ENCODE data around the gene KIFC1. TPM values are rescaled to one million over a fixed set of nuclear protein-coding genes. Genes with fewer than 3 reads are reported as not detected.
A peak's percentile ranks its signal among the peaks of the same experiment; 100 is the strongest.

The KIFC1 gene
- total RNA-seq, 2 experiments from 2014 or later: 1.2 to 1.6 TPM

- Mint-ChIP-seq H3K27ac (peak overlapping the region; percentile 78), H3K4me3 (peak overlapping the region; percentile 93), H3K9me3 (no peaks in the 10 kb centered on the region), H3K36me3 (ENCODE audit: low read depth) (peaks cover 43% of the 10 kb centered on the region), H3K4me1 (ENCODE audit: low read depth) (peaks cover 53% of the 10 kb centered on the region), H3K27me3 (no peaks in the 10 kb centered on the region)
- DNase-seq: no peak
- intact Hi-C loops (cut with DNase I, micrococcal nuclease): loop anchor here in 1 of 2 experiments (5.0 to 10.0 kb wide), 3 partner anchors 145 to 802 kb away; partner anchors contain the start of genes HMGA1 and LEMD2
- Histone ChIP-seq H3K27me3 (ENCODE audit: control insufficient read depth in 1 of 2, insufficient read depth in 2 of 2, low read length in 2 of 2) (no peaks in the 10 kb centered on the region), H3K36me3 (ENCODE audit: insufficient read depth, low read length) (peaks cover 32% of the 10 kb centered on the region), H3K4me1 (ENCODE audit: insufficient read depth, low read length) (peaks cover 51% of the 10 kb centered on the region), H3K4me3 (ENCODE audit: low read length) (no peak overlapping the region), H3K27ac (ENCODE audit: low read depth in 1 of 2, low read length in 2 of 2) (no peak overlapping the region), H3K9me3 (ENCODE audit: control insufficient read depth in 1 of 2, insufficient read depth in 1 of 2, low read length in 2 of 2) (no peaks in the 10 kb centered on the region)
- no peak for TF ChIP-seq CTCF (IDR thresholded peaks at IDR 0.05)
- ATAC-seq (ENCODE audit: poor library complexity): no peak
- CTCF ChIA-PET: no interaction called here
- POLR2A ChIA-PET: interaction anchor here (1.4 to 4.7 kb wide), 3 partner anchors 22 to 138 kb away, joined by 3 to 45 read pairs (median 25); partner anchors contain the start of gene ZBTB9
These were observed 40.9 kb downstream of the KIFC1 start for GRCh38 chr6:33432546-33432945.

GRCh38 chr6:33433001-33433543, 41.4 kb downstream of the KIFC1 start:
- Histone ChIP-seq H3K27me3 (ENCODE audit: control insufficient read depth in 1 of 2, insufficient read depth in 2 of 2, low read length in 2 of 2) (no peaks in the 10 kb centered on the region), H3K36me3 (ENCODE audit: insufficient read depth, low read length) (peaks cover 36% of the 10 kb centered on the region), H3K9me3 (ENCODE audit: control insufficient read depth in 1 of 2, insufficient read depth in 1 of 2, low read length in 2 of 2) (no peaks in the 10 kb centered on the region), H3K4me1 (ENCODE audit: insufficient read depth, low read length) (peaks cover 50% of the 10 kb centered on the region), H3K4me3 (ENCODE audit: low read length) (no peak overlapping the region), H3K27ac (ENCODE audit: low read depth in 1 of 2, low read length in 2 of 2) (no peak overlapping the region)
- Mint-ChIP-seq H3K9me3 (no peaks in the 10 kb centered on the region), H3K4me3 (peak overlapping the region; percentile 80), H3K27me3 (no peaks in the 10 kb centered on the region), H3K36me3 (ENCODE audit: low read depth) (peaks cover 46% of the 10 kb centered on the region), H3K27ac (peak overlapping the region; percentile 78), H3K4me1 (ENCODE audit: low read depth) (peaks cover 53% of the 10 kb centered on the region)
- intact Hi-C loops (cut with DNase I, micrococcal nuclease): loop anchor here in 1 of 2 experiments (5.0 to 10.0 kb wide), 3 partner anchors 144 to 802 kb away; partner anchors contain the start of genes HMGA1 and LEMD2
- no peak for TF ChIP-seq CTCF (IDR thresholded peaks at IDR 0.05)
- ATAC-seq (ENCODE audit: poor library complexity): no peak
- DNase-seq: no peak
- ChIA-PET CTCF (no interaction called here), POLR2A (interaction anchor here (1.4 to 4.7 kb wide), 3 partner anchors 21 to 137 kb away, joined by 3 to 45 read pairs (median 25); partner anchors contain the start of gene ZBTB9)

- Mint-ChIP-seq H3K27ac (peak overlapping the region; percentile 12), H3K9me3 (no peaks in the 10 kb centered on the region), H3K4me3 (no peak overlapping the region), H3K27me3 (no peaks in the 10 kb centered on the region), H3K36me3 (ENCODE audit: low read depth) (peaks cover 52% of the 10 kb centered on the region), H3K4me1 (ENCODE audit: low read depth) (peaks cover 48% of the 10 kb centered on the region)
- ATAC-seq (ENCODE audit: poor library complexity) (no peak), DNase-seq (no peak)
- H3K36me3 ChIP-seq (ENCODE audit: insufficient read depth, low read length): peaks cover 42% of the 10 kb centered on the region
- ChIA-PET POLR2A (no interaction called here), CTCF (no interaction called here)
- no peaks in the 10 kb centered on the region for H3K9me3 ChIP-seq (ENCODE audit: control insufficient read depth in 1 of 2, insufficient read depth in 1 of 2, low read length in 2 of 2)
- no peaks in the 10 kb centered on the region for H3K27me3 ChIP-seq (ENCODE audit: control insufficient read depth in 1 of 2, insufficient read depth in 2 of 2, low read length in 2 of 2)
- H3K27ac ChIP-seq (ENCODE audit: low read depth in 1 of 2, low read length in 2 of 2): no peak overlapping the region
- H3K4me3 ChIP-seq (ENCODE audit: low read length): no peak overlapping the region
- no peak for TF ChIP-seq CTCF (IDR thresholded peaks at IDR 0.05)
- peaks cover 44% of the 10 kb centered on the region for H3K4me1 ChIP-seq (ENCODE audit: insufficient read depth, low read length)
- intact Hi-C loops (cut with DNase I, micrococcal nuclease): loop anchor here in 1 of 2 experiments (5.0 to 10.0 kb wide), 3 partner anchors 144 to 801 kb away; partner anchors contain the start of genes HMGA1 and LEMD2
These were observed 42.0 kb downstream of the KIFC1 start for GRCh38 chr6:33433544-33434191.
